ENCODE data around the gene SLC38A8.

The SLC38A8 gene

DNA sequence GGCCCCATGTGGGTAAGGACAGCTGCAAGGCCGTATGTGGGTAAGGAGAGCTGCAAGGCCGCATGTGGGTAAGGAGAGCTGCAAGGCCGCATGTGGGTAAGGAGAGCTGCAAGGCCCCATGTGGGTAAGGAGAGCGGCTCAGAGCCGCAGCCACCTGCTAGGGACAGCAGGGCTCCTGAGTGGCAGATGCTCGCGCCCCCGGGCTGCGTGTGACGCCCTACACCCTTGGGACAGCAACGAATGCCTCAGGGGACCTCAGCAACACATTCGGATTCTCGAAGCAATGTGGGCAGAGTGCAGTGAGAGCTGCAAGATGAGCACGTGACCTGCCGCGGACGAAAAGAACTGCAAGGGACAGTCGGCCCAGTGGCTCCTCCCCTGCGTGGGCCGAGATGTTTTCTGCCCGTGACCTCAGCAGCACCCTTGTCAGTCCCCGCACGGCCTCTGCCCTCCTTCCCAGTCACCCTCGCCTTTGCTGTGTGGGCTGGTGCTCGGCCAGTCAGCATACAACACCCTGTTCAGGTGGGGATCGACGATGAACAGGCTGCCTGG is 9.6 kb upstream of the SLC38A8 start:
- DNase-seq (ENCODE audit: low read depth): no peak
- TF ChIP-seq, protein P1, sequence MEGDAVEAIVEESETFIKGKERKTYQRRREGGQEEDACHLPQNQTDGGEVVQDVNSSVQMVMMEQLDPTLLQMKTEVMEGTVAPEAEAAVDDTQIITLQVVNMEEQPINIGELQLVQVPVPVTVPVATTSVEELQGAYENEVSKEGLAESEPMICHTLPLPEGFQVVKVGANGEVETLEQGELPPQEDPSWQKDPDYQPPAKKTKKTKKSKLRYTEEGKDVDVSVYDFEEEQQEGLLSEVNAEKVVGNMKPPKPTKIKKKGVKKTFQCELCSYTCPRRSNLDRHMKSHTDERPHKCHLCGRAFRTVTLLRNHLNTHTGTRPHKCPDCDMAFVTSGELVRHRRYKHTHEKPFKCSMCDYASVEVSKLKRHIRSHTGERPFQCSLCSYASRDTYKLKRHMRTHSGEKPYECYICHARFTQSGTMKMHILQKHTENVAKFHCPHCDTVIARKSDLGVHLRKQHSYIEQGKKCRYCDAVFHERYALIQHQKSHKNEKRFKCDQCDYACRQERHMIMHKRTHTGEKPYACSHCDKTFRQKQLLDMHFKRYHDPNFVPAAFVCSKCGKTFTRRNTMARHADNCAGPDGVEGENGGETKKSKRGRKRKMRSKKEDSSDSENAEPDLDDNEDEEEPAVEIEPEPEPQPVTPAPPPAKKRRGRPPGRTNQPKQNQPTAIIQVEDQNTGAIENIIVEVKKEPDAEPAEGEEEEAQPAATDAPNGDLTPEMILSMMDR (IDR thresholded peaks at IDR 0.05; ENCODE audit: low read length, missing control alignments): no peak
- H3K4me3 ChIP-seq (replicated peaks; ENCODE audit: low read depth, low read length): no peak overlapping the region

GRCh38 chr16:84050316-84050715 is 7.7 kb upstream of the SLC38A8 start:
- TF ChIP-seq, protein P1 (IDR thresholded peaks at IDR 0.05; ENCODE audit: low read length, missing control alignments): no peak
- no peak overlapping the region for H3K4me3 ChIP-seq (replicated peaks; ENCODE audit: low read depth, low read length)
- no peak for DNase-seq (ENCODE audit: low read depth)

GRCh38 chr16:84049403-84050060 is 6.9 kb upstream of the SLC38A8 start:
- H3K4me3 ChIP-seq (replicated peaks; ENCODE audit: low read depth, low read length): no peak overlapping the region
- no peak for DNase-seq (ENCODE audit: low read depth)
- TF ChIP-seq, protein P1 (IDR thresholded peaks at IDR 0.05; ENCODE audit: low read length, missing control alignments): no peak

GRCh38 chr16:84048871-84049270 is 6.3 kb upstream of the SLC38A8 start:
- no peak for DNase-seq (ENCODE audit: low read depth)
- no peak overlapping the region for H3K4me3 ChIP-seq (replicated peaks; ENCODE audit: low read depth, low read length)
- TF ChIP-seq, protein P1 (IDR thresholded peaks at IDR 0.05; ENCODE audit: low read length, missing control alignments): no peak

- DNase-seq (ENCODE audit: low read depth): no peak
- H3K4me3 ChIP-seq (replicated peaks; ENCODE audit: low read depth, low read length): no peak overlapping the region
- TF ChIP-seq, protein P1 (IDR thresholded peaks at IDR 0.05; ENCODE audit: low read length, missing control alignments): no peak
These were observed 5.7 kb upstream of the SLC38A8 start for GRCh38 chr16:84048270-84048669.

DNA sequence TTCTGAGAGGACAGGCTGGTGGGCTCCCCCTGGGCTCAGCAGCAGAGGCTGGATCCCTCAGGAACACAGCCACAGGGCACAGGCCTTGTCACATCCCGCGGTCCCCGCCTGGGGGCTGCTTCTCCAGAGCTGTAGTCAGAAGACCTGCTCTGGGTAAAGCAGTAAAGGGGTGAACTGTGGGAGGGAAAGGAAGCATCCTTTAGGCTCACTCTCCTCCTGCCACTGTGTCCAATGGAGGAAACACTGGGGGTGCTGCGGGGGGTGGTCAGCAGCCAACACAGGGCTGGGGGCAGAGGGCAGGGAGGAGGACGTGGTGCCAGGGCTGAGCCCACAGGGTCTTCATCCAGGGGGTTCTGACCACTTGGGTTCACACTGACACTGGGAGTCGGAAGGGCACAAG is 5.0 kb upstream of the SLC38A8 start:
- TF ChIP-seq, protein P1 (IDR thresholded peaks at IDR 0.05; ENCODE audit: low read length, missing control alignments): no peak
- DNase-seq (ENCODE audit: low read depth): no peak
- H3K4me3 ChIP-seq (replicated peaks; ENCODE audit: low read depth, low read length): no peak overlapping the region

DNA sequence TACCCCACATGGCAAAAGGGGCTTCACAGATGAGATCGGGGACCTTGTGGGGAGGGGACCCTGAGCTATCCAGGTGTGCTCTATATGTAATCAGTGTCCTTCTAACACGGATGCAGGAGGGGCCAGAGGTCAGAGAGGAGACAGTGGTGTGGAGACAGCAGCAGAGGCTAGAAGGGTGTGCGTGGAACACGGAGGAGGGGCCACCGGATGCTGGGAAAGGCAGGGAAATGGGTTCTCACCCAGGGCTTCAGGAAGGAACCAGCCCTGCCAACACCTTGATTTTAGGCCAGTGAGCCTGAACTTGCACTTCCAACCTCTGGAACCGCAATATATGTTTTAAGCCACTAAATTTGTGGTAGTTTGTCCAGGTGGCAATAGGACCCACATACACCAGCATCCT is 4.6 kb upstream of the SLC38A8 start:
- DNase-seq (ENCODE audit: low read depth): no peak
- H3K4me3 ChIP-seq (replicated peaks; ENCODE audit: low read depth, low read length): no peak overlapping the region
- TF ChIP-seq, protein P1 (IDR thresholded peaks at IDR 0.05; ENCODE audit: low read length, missing control alignments): no peak
